Measurements from ENCODE around the gene TRIM39. TPM values are rescaled to one million over a fixed set of nuclear protein-coding genes. Genes with fewer than 3 reads are reported as not detected.
A peak's percentile ranks its signal among the peaks of the same experiment; 100 is the strongest.
"Not testable (repeated sequence)": the region's sequence is repeated elsewhere in the genome, so short reads cannot be mapped to it uniquely, and the experiment has no call there.

Gene TRIM39
- total RNA-seq, result 13.9 and 14.5 TPM in 2 replicates
- long read RNA-seq, transcript TRIM39-205 (8 exons, 3,249 nt), result major isoform, 9 of 26 reads
- long read RNA-seq, partial matches to known transcripts, result 4 of 26 reads
- long read RNA-seq, other reads (novel, unspliced or antisense), result 9 of 26 reads

DNA sequence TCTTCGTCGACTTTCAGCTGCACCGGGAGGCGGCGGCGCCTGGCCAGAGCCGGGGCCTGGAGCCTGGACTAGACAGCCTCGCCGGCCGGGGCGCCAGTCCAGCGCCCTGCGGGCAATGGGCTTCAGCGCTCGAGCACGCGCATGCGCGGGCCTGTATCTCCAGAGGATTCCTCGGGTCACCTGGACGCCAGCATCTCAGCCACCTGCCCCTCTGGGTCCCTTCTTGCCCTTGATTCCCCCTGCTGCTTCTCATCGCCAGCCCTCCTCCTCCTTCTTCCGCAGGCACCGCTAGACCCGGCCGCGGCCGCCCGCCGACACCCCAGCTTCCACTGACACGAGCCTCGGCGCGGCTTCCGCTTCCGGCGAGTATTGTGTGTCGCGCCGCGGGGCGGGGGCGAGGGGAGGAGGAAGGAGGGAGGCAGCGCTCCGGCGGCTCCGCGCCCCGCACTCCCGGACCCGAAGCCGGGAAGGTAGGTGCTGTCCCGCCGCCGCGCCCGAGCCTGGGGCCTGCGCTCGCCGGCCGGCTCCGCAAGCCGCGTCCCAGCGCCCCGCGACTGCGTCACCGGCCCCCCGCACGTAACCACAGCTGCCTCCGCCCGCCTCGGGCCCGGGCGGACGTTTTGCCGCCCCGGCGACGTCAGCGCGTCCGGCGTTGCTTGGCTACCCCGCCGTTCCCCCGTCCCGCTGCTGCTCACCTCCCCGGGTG, at the start of gene TRIM39:
TRIM39 (plus strand) TSS at position 402 of the 706 bp plus-strand sequence. CDS start 2,391 bp downstream, outside the sequence.
- Mint-ChIP-seq H3K27ac (ENCODE audit: unreplicated experiment) (peak within 1 kb of the TSS; percentile 99), H3K36me3 (ENCODE audit: low read depth) (peaks cover 3% of the 10 kb centered on the region), H3K9me3 (no peaks in the 10 kb centered on the region), H3K27me3 (ENCODE audit: low read depth) (no peaks in the 10 kb centered on the region), H3K4me1 (peaks cover 43% of the 10 kb centered on the region), H3K4me3 (peak within 1 kb of the TSS; percentile 97)
- no peak for TF ChIP-seq CTCF (conservative IDR thresholded peaks at IDR 0.05)
- DNase-seq (ENCODE audit: low read depth, low spot score), result peak; percentile 73

- not testable (repeated sequence) for DNase-seq (ENCODE audit: low read depth, low spot score); H3K27ac Mint-ChIP-seq (ENCODE audit: unreplicated experiment); H3K27me3 Mint-ChIP-seq (ENCODE audit: low read depth); H3K4me3 Mint-ChIP-seq; H3K4me1 Mint-ChIP-seq
- Mint-ChIP-seq H3K9me3 (peaks cover 46% of the 10 kb centered on the region), H3K36me3 (ENCODE audit: low read depth) (peaks cover 55% of the 10 kb centered on the region)
Observed at GRCh38 chr6:30280988-30281387, 45.7 kb upstream of the TRIM39 start.

DNA sequence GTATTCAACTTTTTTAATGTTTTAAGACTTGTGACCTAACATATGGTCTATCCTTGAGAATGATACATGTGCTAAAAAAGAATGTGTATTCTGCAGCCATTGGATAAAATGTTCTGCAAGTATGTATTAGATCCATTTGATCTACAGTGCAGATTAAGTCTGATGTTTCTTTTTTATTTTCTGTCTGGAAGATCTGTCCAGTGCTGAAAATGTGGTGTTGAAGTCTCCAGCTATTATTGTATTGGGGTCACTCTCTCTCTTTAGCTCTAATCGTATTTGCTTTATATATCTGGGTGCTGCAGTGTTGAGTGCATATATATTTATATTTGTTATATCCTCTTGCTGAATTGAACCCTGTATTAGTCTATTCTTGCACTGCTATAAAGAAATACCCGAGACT, 44.2 kb upstream of the TRIM39 start:
- Mint-ChIP-seq H3K4me1 (no peaks in the 10 kb centered on the region), H3K9me3 (peaks cover 54% of the 10 kb centered on the region), H3K27me3 (ENCODE audit: low read depth) (peaks cover 9% of the 10 kb centered on the region), H3K27ac (ENCODE audit: unreplicated experiment) (no peak overlapping the region), H3K36me3 (ENCODE audit: low read depth) (peaks cover 63% of the 10 kb centered on the region), H3K4me3 (no peak overlapping the region)
- TF ChIP-seq CTCF (conservative IDR thresholded peaks at IDR 0.05), result no peak
- DNase-seq (ENCODE audit: low read depth, low spot score), result no peak

GRCh38 chr6:30283761-30284160, 43.0 kb upstream of the TRIM39 start:
- no peaks in the 10 kb centered on the region for H3K4me1 Mint-ChIP-seq
- H3K9me3 Mint-ChIP-seq, result peaks cover 58% of the 10 kb centered on the region
- no peak overlapping the region for H3K27ac Mint-ChIP-seq (ENCODE audit: unreplicated experiment)
- no peak for TF ChIP-seq CTCF (conservative IDR thresholded peaks at IDR 0.05)
- H3K27me3 Mint-ChIP-seq (ENCODE audit: low read depth), result peaks cover 9% of the 10 kb centered on the region
- no peak for DNase-seq (ENCODE audit: low read depth, low spot score)
- H3K36me3 Mint-ChIP-seq (ENCODE audit: low read depth), result peaks cover 71% of the 10 kb centered on the region
- peak overlapping the region; percentile 31 for H3K4me3 Mint-ChIP-seq

DNA sequence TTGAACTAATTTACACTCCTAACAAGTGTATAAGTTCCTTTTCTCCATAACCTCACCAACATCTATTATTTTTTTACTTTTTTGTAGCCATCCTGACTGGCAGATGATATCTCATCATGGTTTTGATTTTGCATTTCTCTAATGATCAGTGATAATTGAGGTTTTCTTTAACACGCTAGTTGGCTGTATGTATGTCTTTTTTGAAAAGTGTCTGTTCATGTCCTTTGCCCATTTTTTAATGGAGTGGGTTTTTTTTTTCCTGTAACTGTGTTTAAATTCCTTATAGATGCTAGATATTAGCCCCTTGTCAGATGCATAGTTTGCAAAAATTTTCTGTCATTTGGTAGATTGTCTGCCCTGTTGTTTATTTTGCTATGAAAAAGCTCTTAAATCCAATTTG, 39.6 kb upstream of the TRIM39 start:
- no peak for TF ChIP-seq CTCF (conservative IDR thresholded peaks at IDR 0.05)
- H3K4me1 Mint-ChIP-seq, result no peaks in the 10 kb centered on the region
- H3K36me3 Mint-ChIP-seq (ENCODE audit: low read depth), result peaks cover 81% of the 10 kb centered on the region
- peaks cover 8% of the 10 kb centered on the region for H3K27me3 Mint-ChIP-seq (ENCODE audit: low read depth)
- H3K4me3 Mint-ChIP-seq, result no peak overlapping the region
- DNase-seq (ENCODE audit: low read depth, low spot score), result no peak
- no peak overlapping the region for H3K27ac Mint-ChIP-seq (ENCODE audit: unreplicated experiment)
- H3K9me3 Mint-ChIP-seq, result peaks cover 51% of the 10 kb centered on the region

DNA sequence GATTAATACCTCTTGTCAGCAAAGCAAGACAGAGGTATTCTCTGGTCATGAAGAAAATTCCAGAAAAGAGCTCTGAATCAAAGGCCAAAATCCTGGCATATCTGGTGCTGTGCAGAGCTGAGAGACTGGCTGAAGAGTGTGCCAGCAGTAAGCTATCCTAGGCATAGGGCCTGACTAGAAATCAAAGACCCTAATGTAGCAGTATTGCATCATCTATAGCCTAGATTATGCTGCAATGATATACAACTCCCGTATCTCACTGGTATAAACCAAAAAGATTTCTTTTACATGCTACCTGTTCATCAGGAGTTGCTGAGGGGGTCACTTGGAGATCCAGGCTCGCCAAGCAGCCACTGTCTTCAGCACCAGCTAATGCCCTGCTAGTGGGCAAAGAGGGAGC, 30.9 kb upstream of the TRIM39 start:
- TF ChIP-seq CTCF (conservative IDR thresholded peaks at IDR 0.05), result no peak
- Mint-ChIP-seq H3K27me3 (ENCODE audit: low read depth) (no peaks in the 10 kb centered on the region), H3K4me3 (no peak overlapping the region), H3K36me3 (ENCODE audit: low read depth) (peaks cover 76% of the 10 kb centered on the region), H3K9me3 (peaks cover 18% of the 10 kb centered on the region), H3K27ac (ENCODE audit: unreplicated experiment) (no peak overlapping the region), H3K4me1 (no peaks in the 10 kb centered on the region)
- DNase-seq (ENCODE audit: low read depth, low spot score), result no peak

Measured in neural crest cell (in vitro differentiated cells).